H1 (cell line): ENCODE measurements around the gene UBE4B. TPM values are rescaled to one million over a fixed set of nuclear protein-coding genes. Genes with fewer than 3 reads are reported as not detected.

Experiments
- CBX8 ChIP-seq: fragments of 300-800, 300-1000 bp; sonication (generic); IDR thresholded peaks from 2 replicates; pipeline ENCODE4 v1.7.1; 2016; ENCODE audit warnings: low read depth, low read length, borderline replicate concordance
- CREB1 ChIP-seq: IDR thresholded peaks from 2 replicates; pipeline ENCODE4 v1.6.1; 2012; ENCODE audit warnings: inconsistent platforms
- CTBP2 ChIP-seq: IDR thresholded peaks from 2 replicates; pipeline ENCODE4 v1.7.0; 2011; ENCODE audit warnings: borderline replicate concordance, mild to moderate bottlenecking, moderate library complexity, mixed read lengths, low read length; ENCODE audit not compliant: insufficient read depth, insufficient read length
- CTCF ChIP-seq, 3 experiments: IDR thresholded peaks; 1 replicate in 2 of 3; 2 replicates in 1 of 3; pipeline versions ENCODE4 v1.5.1 to v1.6.1; 2011; ENCODE audit warnings: low read length in 3 of 3, mild to moderate bottlenecking in 3 of 3, inconsistent platforms in 2 of 3, low read depth in 1 of 3, moderate library complexity in 1 of 3; ENCODE audit not compliant: insufficient read depth in 1 of 3; ENCODE audit errors: control extremely low read depth in 1 of 3
- EP300 ChIP-seq, 2 experiments: IDR thresholded peaks; 1 replicate in 1 of 2; 2 replicates in 1 of 2; pipeline ENCODE4 v1.6.1; 2011 to 2012; ENCODE audit warnings: low read depth in 2 of 2, low read length in 2 of 2, mild to moderate bottlenecking in 2 of 2, borderline replicate concordance in 1 of 2, inconsistent platforms in 1 of 2, moderate library complexity in 1 of 2
- POLR2A ChIP-seq, 2 experiments: IDR thresholded peaks; 1 replicate in 1 of 2; 2 replicates in 1 of 2; pipeline ENCODE4 v1.6.1; 2011; ENCODE audit warnings: low read depth in 2 of 2, low read length in 2 of 2, mild to moderate bottlenecking in 2 of 2; ENCODE audit errors: control extremely low read depth in 1 of 2
- RBBP5 ChIP-seq: IDR thresholded peaks from 2 replicates; pipeline ENCODE4 v1.7.1; 2012; ENCODE audit warnings: low read depth, mild to moderate bottlenecking, inconsistent platforms, low read length, moderate library complexity, borderline replicate concordance
- polyA plus RNA-seq, 7 experiments: library from polyadenylated mRNA; depleted of rRNA in 3 of 7; stranded (reverse) in 5 of 7; unstranded in 2 of 7; fragments of >200 nt in 5 of 7; fragments of 200-250 nt in 2 of 7; gene quantifications; 1 replicate in 5 of 7; 2 replicates in 1 of 7; 4 replicates in 1 of 7; pipeline versions ENCODE4 v1.2.1 to v1.2.3, GENCODE V29; 2011 to 2013; ENCODE audit warnings: missing spikeins in 2 of 7, mixed read lengths in 2 of 7
- total RNA-seq: library from RNA; stranded (reverse); fragmentation: NEBNext Ultra II Directional; extraction: Animal tissue kit (Norgen Biotek cat#: 25700); gene quantifications from 2 replicates; pipeline ENCODE4 v1.2.1, GENCODE V29; 2021
- TF ChIP-seq, protein P1 (sequence below): fragments of 300-600 bp; sonication (generic); IDR thresholded peaks from 2 replicates; pipeline ENCODE4 v1.7.1; 2012; ENCODE audit warnings: low read length, moderate library complexity, mild to moderate bottlenecking, inconsistent platforms; ENCODE audit not compliant: insufficient replicate concordance
- TF ChIP-seq, protein P2 (sequence below): IDR thresholded peaks from 2 replicates; pipeline ENCODE4 v1.6.1; 2012; ENCODE audit warnings: inconsistent platforms

Gene UBE4B
- total and polyA plus RNA-seq, 2 of the 8 experiments (the other 6 are each of a cell fraction or from before 2014, with no cell fraction given): 24.5 to 90.1 TPM

DNA sequence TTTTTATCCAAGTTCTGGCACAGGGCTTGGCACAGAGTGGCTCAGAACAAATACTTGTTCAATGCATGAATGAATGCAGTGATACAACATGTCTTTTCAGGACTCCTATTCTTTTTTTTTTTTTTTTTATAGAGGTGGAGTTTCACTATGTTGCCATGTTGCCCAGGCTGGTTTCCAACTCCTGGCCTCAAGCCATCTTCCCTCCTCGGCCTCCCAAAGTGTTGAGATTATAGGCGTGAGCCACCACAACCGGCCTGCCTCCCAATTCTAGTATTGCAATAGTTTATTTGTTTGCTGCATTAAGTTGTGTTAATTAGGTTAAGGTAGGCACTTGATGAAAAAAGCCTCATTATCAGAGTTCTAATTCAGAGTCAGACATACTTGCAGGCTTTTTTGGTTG is 17.9 kb downstream of the UBE4B start (continued):
- TF ChIP-seq, protein P1, sequence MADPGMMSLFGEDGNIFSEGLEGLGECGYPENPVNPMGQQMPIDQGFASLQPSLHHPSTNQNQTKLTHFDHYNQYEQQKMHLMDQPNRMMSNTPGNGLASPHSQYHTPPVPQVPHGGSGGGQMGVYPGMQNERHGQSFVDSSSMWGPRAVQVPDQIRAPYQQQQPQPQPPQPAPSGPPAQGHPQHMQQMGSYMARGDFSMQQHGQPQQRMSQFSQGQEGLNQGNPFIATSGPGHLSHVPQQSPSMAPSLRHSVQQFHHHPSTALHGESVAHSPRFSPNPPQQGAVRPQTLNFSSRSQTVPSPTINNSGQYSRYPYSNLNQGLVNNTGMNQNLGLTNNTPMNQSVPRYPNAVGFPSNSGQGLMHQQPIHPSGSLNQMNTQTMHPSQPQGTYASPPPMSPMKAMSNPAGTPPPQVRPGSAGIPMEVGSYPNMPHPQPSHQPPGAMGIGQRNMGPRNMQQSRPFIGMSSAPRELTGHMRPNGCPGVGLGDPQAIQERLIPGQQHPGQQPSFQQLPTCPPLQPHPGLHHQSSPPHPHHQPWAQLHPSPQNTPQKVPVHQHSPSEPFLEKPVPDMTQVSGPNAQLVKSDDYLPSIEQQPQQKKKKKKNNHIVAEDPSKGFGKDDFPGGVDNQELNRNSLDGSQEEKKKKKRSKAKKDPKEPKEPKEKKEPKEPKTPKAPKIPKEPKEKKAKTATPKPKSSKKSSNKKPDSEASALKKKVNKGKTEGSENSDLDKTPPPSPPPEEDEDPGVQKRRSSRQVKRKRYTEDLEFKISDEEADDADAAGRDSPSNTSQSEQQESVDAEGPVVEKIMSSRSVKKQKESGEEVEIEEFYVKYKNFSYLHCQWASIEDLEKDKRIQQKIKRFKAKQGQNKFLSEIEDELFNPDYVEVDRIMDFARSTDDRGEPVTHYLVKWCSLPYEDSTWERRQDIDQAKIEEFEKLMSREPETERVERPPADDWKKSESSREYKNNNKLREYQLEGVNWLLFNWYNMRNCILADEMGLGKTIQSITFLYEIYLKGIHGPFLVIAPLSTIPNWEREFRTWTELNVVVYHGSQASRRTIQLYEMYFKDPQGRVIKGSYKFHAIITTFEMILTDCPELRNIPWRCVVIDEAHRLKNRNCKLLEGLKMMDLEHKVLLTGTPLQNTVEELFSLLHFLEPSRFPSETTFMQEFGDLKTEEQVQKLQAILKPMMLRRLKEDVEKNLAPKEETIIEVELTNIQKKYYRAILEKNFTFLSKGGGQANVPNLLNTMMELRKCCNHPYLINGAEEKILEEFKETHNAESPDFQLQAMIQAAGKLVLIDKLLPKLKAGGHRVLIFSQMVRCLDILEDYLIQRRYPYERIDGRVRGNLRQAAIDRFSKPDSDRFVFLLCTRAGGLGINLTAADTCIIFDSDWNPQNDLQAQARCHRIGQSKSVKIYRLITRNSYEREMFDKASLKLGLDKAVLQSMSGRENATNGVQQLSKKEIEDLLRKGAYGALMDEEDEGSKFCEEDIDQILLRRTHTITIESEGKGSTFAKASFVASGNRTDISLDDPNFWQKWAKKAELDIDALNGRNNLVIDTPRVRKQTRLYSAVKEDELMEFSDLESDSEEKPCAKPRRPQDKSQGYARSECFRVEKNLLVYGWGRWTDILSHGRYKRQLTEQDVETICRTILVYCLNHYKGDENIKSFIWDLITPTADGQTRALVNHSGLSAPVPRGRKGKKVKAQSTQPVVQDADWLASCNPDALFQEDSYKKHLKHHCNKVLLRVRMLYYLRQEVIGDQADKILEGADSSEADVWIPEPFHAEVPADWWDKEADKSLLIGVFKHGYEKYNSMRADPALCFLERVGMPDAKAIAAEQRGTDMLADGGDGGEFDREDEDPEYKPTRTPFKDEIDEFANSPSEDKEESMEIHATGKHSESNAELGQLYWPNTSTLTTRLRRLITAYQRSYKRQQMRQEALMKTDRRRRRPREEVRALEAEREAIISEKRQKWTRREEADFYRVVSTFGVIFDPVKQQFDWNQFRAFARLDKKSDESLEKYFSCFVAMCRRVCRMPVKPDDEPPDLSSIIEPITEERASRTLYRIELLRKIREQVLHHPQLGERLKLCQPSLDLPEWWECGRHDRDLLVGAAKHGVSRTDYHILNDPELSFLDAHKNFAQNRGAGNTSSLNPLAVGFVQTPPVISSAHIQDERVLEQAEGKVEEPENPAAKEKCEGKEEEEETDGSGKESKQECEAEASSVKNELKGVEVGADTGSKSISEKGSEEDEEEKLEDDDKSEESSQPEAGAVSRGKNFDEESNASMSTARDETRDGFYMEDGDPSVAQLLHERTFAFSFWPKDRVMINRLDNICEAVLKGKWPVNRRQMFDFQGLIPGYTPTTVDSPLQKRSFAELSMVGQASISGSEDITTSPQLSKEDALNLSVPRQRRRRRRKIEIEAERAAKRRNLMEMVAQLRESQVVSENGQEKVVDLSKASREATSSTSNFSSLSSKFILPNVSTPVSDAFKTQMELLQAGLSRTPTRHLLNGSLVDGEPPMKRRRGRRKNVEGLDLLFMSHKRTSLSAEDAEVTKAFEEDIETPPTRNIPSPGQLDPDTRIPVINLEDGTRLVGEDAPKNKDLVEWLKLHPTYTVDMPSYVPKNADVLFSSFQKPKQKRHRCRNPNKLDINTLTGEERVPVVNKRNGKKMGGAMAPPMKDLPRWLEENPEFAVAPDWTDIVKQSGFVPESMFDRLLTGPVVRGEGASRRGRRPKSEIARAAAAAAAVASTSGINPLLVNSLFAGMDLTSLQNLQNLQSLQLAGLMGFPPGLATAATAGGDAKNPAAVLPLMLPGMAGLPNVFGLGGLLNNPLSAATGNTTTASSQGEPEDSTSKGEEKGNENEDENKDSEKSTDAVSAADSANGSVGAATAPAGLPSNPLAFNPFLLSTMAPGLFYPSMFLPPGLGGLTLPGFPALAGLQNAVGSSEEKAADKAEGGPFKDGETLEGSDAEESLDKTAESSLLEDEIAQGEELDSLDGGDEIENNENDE: no peak
- TF ChIP-seq CREB1: no peak
- no peak for TF ChIP-seq CTBP2
- no peak for TF ChIP-seq EP300 (IDR thresholded peaks at IDR 0.05; ENCODE audit: borderline replicate concordance in 1 of 2, low read depth in 2 of 2, low read length in 2 of 2)
- TF ChIP-seq, protein P2, sequence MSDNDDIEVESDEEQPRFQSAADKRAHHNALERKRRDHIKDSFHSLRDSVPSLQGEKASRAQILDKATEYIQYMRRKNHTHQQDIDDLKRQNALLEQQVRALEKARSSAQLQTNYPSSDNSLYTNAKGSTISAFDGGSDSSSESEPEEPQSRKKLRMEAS: no peak
- no peak for TF ChIP-seq CTCF (IDR thresholded peaks at IDR 0.05; ENCODE audit: control extremely low read depth in 1 of 3, insufficient read depth in 1 of 3, low read depth in 1 of 3, low read length in 3 of 3)
- TF ChIP-seq POLR2A (IDR thresholded peaks at IDR 0.05; ENCODE audit: control extremely low read depth in 1 of 2, low read depth in 2 of 2, low read length in 2 of 2): no peak
- no peak for TF ChIP-seq CBX8
- TF ChIP-seq RBBP5: no peak
